IMR-90 (cell line): ENCODE measurements around the gene JMJD1C.

Experiments
- POLR2A ChIP-seq: IDR thresholded peaks from 2 replicates; pipeline ENCODE4 v1.6.1; 2012; ENCODE audit warnings: mild to moderate bottlenecking, low read depth, low read length
- RAD21 ChIP-seq: IDR thresholded peaks from 2 replicates; pipeline ENCODE4 v1.6.1; 2012; ENCODE audit warnings: low read length, improper control_type of control experiment
- SMC3 ChIP-seq: fragments of 150-350 bp; IDR thresholded peaks from 2 replicates; pipeline ENCODE4 v1.6.1; 2016; ENCODE audit warnings: low read depth, mild to moderate bottlenecking, antibody characterized with exemption, low read length, moderate library complexity
- TF ChIP-seq, protein P1 (sequence below): conservative IDR thresholded peaks from 2 replicates; pipeline ENCODE4 v1.5.1; 2012; ENCODE audit warnings: mild to moderate bottlenecking, low read depth, low read length, improper control_type of control experiment

GRCh38 chr10:63493004-63493403 is 27.2 kb upstream of the JMJD1C start:
- TF ChIP-seq POLR2A (no peak), SMC3 (no peak), RAD21 (no peak)
- TF ChIP-seq, protein P1, sequence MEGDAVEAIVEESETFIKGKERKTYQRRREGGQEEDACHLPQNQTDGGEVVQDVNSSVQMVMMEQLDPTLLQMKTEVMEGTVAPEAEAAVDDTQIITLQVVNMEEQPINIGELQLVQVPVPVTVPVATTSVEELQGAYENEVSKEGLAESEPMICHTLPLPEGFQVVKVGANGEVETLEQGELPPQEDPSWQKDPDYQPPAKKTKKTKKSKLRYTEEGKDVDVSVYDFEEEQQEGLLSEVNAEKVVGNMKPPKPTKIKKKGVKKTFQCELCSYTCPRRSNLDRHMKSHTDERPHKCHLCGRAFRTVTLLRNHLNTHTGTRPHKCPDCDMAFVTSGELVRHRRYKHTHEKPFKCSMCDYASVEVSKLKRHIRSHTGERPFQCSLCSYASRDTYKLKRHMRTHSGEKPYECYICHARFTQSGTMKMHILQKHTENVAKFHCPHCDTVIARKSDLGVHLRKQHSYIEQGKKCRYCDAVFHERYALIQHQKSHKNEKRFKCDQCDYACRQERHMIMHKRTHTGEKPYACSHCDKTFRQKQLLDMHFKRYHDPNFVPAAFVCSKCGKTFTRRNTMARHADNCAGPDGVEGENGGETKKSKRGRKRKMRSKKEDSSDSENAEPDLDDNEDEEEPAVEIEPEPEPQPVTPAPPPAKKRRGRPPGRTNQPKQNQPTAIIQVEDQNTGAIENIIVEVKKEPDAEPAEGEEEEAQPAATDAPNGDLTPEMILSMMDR = no peak
